GM19452 (cell line): Measurements from ENCODE around the gene CCSER2.
"Not testable (repeated sequence)": the region's sequence is repeated elsewhere in the genome, so short reads cannot be mapped to it uniquely, and the experiment has no call there.

ENCODE experiments used
- ATAC-seq: cut with Tn5 transposase; IDR thresholded peaks from one replicate; pipeline ENCODE4 v1.9.1; 2021; ENCODE audit not compliant: unreplicated experiment

CCSER2 gene

GRCh38 chr10:84328418-84329195 lies at the start of gene CCSER2:
TSS of gene CCSER2 (plus strand) at chr10:84328589. CDS start at chr10:84371053, 42,464 bp downstream.
- ATAC-seq = peak; percentile 56

- ATAC-seq = not testable (repeated sequence)
Observed at GRCh38 chr10:84279876-84280475, 48.4 kb upstream of the CCSER2 start.

GRCh38 chr10:84286695-84287094 lies 41.7 kb upstream of the CCSER2 start:
- ATAC-seq = no peak

GRCh38 chr10:84288151-84288550 lies 40.2 kb upstream of the CCSER2 start:
- no peak for ATAC-seq

DNA sequence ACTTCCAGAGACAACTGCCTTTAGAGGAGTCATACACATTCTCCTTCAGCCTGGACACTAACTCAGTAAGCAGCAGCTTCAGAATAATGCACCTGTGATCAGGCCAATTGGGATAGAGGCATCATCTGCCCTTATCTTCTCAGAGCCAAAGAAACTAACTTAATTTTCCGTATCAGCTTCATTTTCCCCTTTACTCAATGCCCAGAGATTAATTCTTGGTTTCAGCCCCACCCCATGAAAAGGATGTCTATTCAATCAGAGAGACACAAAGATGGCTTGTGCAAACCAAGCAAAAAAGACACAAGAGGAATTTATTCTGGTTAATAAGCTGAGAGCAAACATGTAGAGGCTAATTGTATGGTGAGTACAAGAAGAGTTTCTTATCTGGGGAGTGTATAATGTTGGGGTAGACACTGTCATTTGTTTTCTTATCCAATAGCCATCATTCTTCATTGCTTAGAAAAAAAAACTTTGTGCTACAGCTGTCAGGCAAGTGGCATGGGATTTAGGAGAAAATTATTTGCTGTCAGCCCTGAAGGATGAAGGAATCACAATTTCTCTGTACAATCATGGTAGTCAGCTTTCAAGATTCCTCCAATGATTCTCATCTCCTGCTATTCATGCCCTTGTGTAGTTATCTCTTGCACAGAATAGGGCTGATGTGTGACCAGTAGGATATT lies 38.7 kb upstream of the CCSER2 start:
- no peak for ATAC-seq

DNA sequence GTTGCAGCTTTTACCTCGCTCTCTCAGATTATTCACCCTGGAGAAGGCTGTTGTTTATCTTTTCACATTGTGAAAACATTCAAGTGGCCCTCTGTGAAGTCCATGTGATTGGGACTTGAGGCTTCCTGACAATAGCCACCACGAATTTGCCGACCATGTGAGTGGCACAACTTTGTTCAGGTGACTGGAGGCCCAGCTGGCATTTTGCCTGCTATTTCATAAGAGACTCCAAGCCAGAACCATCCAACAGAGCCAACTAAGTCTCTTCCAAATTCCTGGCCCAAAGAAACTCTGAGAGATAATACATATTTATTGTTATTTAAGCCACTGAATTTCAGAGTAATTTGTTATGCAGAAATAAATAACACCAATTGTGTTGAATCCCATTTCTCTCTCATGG lies 38.2 kb upstream of the CCSER2 start:
- ATAC-seq = no peak

DNA sequence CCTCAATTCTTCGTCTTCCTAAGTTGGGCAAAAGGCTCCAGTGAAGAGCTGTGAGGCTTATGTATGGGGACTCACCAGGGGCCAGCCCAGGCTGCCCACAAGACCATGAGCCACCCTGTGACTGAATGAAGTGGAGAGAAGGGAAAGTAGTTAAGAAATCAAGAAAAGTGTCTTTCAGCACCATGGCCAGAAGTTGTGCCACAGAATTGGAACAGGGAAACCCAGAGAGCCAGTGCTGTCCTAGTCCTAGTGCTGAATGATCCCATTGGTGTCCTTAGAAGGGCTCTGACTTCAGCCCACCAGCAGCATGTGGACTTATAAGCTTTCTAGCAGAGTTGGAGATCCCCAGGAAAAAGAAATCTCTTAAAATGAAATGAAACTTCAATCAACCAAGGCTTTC lies 37.0 kb upstream of the CCSER2 start:
- ATAC-seq = no peak

DNA sequence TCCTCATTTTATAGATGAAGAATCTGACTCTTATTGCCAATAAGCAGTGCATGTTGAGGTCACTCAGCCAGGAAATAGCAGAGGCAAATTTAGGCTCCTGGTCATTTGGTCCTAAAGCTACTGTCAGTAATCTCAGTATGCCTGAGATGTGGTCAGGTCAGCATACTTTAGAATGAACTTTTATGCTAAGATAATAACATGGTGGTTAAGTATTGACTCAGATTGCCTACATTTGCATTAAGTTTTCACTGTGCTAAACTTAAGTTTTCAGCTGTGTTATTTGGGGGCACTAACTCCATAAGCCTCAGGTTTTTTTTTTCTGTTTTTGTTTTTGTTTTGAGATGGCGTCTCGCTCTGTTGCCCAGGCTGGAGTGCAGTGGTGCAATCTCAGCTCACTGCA lies 35.9 kb upstream of the CCSER2 start:
- no peak for ATAC-seq

DNA sequence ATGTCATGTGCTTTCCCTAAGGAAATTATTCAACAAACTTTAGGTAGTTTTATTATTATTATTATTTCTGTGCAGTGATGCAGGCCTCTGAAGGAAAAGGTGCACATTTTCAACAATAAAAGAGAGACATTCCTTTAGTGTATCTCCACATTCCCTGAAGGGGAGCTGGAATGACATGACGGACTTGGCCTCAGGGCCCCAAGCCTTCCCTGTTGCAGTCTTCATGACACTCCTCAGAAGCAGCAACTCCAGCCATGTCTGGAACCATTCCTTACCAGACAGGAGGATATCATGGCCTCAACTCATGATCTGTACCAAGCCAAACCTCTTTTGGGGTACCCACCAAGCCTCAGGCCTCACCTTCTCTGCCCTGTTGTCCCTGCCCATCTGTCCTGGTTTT lies 35.2 kb upstream of the CCSER2 start:
- ATAC-seq = no peak

DNA sequence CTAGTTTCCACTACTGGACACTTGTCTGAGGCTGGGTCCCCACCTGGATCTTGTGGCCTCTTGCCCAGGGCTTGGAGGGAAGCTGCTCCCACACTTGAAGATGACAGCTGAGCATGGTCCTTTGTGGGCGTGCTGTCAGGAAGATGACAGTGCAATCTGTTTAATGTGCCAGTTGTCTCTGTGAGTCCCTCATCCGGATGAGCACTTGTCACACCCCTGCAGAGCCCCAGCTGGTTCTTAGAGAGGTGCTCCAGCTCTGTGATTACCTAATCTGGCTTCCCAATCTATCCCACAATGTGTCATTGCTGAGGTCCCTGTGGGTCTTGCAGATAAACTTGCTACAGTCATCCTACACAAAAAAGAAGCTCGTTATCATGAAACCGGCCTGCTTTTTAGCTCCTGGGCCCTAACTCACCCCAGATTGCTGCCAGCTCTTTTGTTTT lies 34.8 kb upstream of the CCSER2 start:
- ATAC-seq = no peak

- ATAC-seq = peak; percentile 75
Observed at GRCh38 chr10:84294766-84295447, 33.5 kb upstream of the CCSER2 start.

DNA sequence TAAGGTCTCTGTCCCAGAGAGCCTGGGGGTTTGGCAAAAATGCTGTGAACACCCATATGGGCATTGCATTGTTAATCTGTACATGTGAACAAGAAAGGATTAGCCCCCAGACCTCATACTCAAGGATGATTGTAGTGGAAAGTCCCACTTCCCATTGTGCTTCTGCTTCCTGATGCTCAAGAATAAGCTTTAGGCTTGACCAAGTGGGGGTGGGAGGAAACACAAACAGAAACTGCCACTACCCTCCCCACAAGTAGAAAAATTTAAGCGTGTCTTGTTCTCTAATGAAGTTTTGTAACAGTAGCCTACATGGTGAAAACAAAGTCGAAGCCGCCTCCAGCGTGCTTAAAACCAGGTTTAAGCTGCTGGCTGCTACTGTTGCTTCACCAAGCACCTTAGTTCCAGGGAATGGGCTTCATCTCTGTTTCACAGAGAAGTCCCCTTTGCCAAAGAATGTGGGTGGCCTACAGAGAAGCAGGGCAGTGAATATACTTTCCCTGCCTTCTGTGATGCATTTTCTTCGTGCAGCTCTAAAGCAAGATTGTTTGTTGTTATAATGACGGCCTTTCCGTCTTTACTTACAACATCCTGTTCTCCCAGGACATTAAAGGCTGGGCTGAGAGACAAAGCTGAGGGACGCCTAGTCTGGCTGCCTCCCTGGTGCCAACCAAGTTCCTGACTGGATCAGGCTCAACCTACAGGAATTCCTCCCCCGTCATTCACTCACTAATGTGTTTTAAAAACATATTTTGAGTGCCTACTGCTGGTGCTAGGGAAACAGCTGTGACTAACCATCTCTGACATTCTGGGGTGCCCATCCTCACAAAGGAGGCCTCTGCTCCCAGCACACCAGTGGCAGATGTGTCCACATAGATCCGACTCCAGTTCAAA lies 32.1 kb upstream of the CCSER2 start:
- no peak for ATAC-seq

DNA sequence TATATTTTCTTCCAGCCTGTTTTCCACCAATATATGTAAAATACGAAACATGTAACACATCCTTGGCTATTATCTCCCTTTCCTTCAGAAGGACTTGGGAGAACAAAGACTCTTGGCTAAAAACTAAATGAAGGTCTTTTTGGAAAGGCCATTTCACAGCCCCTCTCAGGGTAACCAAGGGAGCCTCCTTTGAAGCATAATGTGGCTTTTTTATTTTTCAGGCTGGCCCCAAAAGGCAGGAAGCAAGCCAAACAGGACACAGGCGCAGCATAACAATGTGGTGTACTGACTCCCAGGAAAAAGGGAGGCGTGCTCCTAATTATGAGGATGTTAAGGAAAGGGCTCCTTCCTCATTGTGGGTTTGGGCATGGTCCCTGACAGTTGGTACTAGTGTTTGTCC lies 30.3 kb upstream of the CCSER2 start:
- no peak for ATAC-seq

- no peak for ATAC-seq
Observed at GRCh38 chr10:84302223-84302622, 26.2 kb upstream of the CCSER2 start.

GRCh38 chr10:84306751-84307384 lies 21.5 kb upstream of the CCSER2 start:
- no peak for ATAC-seq

GRCh38 chr10:84308021-84308420 lies 20.4 kb upstream of the CCSER2 start:
- ATAC-seq = no peak

GRCh38 chr10:84308481-84309304 lies 19.7 kb upstream of the CCSER2 start:
- peak; percentile 48 for ATAC-seq

- ATAC-seq = no peak
Observed at GRCh38 chr10:84310470-84310869, 17.9 kb upstream of the CCSER2 start.

DNA sequence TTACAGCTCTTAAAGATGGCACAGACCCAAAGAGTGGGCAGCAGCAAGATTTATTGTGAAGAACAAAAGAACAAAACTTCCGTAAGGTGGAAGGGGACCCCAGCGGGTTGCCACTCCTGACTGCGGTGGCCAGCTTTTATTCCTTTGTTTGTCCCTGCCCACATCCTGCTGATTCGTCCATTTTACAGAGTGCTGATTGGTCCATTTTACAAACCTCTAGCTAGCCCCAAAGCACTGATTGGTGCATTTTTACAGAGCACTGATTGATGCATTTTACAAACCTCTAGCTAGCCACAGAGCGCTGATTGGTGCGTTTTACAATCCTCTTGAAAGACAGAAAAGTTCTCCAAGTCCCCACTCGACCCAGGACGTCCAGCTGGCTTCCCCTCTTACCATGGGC lies 16.8 kb upstream of the CCSER2 start:
- no peak for ATAC-seq
